Measurements from ENCODE around the gene CASQ2. TPM values are rescaled to one million over a fixed set of nuclear protein-coding genes. Genes with fewer than 3 reads are reported as not detected.

Gene CASQ2
- total RNA-seq, 6 experiments from 2014 or later, result not detected

- Mint-ChIP-seq H3K9me3 (peaks cover 8% of the 10 kb centered on the region; the same call in 1 of the 2 replicates), H3K4me3 (no peak overlapping the region), H3K27ac (no peak overlapping the region), H3K36me3 (ENCODE audit: low read depth) (no peaks in the 10 kb centered on the region), H3K27me3 (ENCODE audit: insufficient read depth) (peaks cover 37% of the 10 kb centered on the region), H3K4me1 (ENCODE audit: low read depth) (no peaks in the 10 kb centered on the region)
- no peak for DNase-seq
- TF ChIP-seq CTCF (IDR thresholded peaks at IDR 0.05), result no peak
These were observed 23.3 kb upstream of the CASQ2 start for GRCh38 chr1:115791816-115792215.

- DNase-seq, result no peak
- Mint-ChIP-seq H3K27ac (no peak overlapping the region), H3K4me3 (no peak overlapping the region), H3K4me1 (ENCODE audit: low read depth) (no peaks in the 10 kb centered on the region), H3K9me3 (peaks cover 10% of the 10 kb centered on the region; the same call in 1 of the 2 replicates), H3K36me3 (ENCODE audit: low read depth) (no peaks in the 10 kb centered on the region), H3K27me3 (ENCODE audit: insufficient read depth) (peaks cover 32% of the 10 kb centered on the region)
- TF ChIP-seq CTCF (IDR thresholded peaks at IDR 0.05), result no peak
These were observed 22.3 kb upstream of the CASQ2 start for GRCh38 chr1:115790846-115791245.

- Mint-ChIP-seq H3K4me3 (no peak overlapping the region), H3K4me1 (ENCODE audit: low read depth) (no peaks in the 10 kb centered on the region), H3K27ac (no peak overlapping the region), H3K36me3 (ENCODE audit: low read depth) (no peaks in the 10 kb centered on the region), H3K9me3 (peaks cover 10% of the 10 kb centered on the region; the same call in 1 of the 2 replicates), H3K27me3 (ENCODE audit: insufficient read depth) (peaks cover 32% of the 10 kb centered on the region)
- no peak for TF ChIP-seq CTCF (IDR thresholded peaks at IDR 0.05)
- DNase-seq, result no peak
These were observed 21.8 kb upstream of the CASQ2 start for GRCh38 chr1:115790356-115790755.

GRCh38 chr1:115783311-115783710 lies 14.8 kb upstream of the CASQ2 start:
- Mint-ChIP-seq H3K36me3 (ENCODE audit: low read depth) (no peaks in the 10 kb centered on the region), H3K9me3 (peaks cover 10% of the 10 kb centered on the region; the same call in 1 of the 2 replicates), H3K4me1 (ENCODE audit: low read depth) (peaks cover 35% of the 10 kb centered on the region), H3K27me3 (ENCODE audit: insufficient read depth) (peaks cover 7% of the 10 kb centered on the region), H3K27ac (peak overlapping the region; percentile 95), H3K4me3 (no peak overlapping the region)
- TF ChIP-seq CTCF (IDR thresholded peaks at IDR 0.05), result no peak
- no peak for DNase-seq

- peaks cover 10% of the 10 kb centered on the region; the same call in 1 of the 2 replicates for H3K9me3 Mint-ChIP-seq
- peaks cover 35% of the 10 kb centered on the region for H3K4me1 Mint-ChIP-seq (ENCODE audit: low read depth)
- peak; percentile 92 for DNase-seq
- peak overlapping the region; percentile 95 for H3K27ac Mint-ChIP-seq
- no peak for TF ChIP-seq CTCF (IDR thresholded peaks at IDR 0.05)
- H3K4me3 Mint-ChIP-seq, result peak overlapping the region; percentile 71
- H3K36me3 Mint-ChIP-seq (ENCODE audit: low read depth), result no peaks in the 10 kb centered on the region
- peaks cover 11% of the 10 kb centered on the region; the same call in 1 of the 2 replicates for H3K27me3 Mint-ChIP-seq (ENCODE audit: insufficient read depth)
These were observed 14.2 kb upstream of the CASQ2 start for GRCh38 chr1:115782571-115783281.

Measured in HFFc6 (cell line).